ENCODE data around the gene MEMO1. TPM values are rescaled to one million over a fixed set of nuclear protein-coding genes. Genes with fewer than 3 reads are reported as not detected.
"Not testable (repeated sequence)": the region's sequence is repeated elsewhere in the genome, so short reads cannot be mapped to it uniquely, and the experiment has no call there.

Gene MEMO1
- total RNA-seq, result 10 to 100 TPM; 40.2 to 52.0 TPM
- 46.3 TPM for polyA plus RNA-seq (2013, experiment 1 of 2)
- 50.3 TPM for polyA plus RNA-seq (2013, experiment 2 of 2)
- long read RNA-seq, experiment 1, full-length matches to known transcripts, result 5 of 10 reads
- long read RNA-seq, experiment 1, partial matches to known transcripts, result 2 of 10 reads
- long read RNA-seq, experiment 1, other reads (novel, unspliced or antisense), result 3 of 10 reads
- long read RNA-seq, experiment 2, full-length matches to known transcripts, result 14 of 31 reads
- long read RNA-seq, experiment 2, partial matches to known transcripts, result 1 of 31 reads
- long read RNA-seq, experiment 2, other reads (novel, unspliced or antisense), result 16 of 31 reads
- long read RNA-seq, experiment 3, full-length matches to known transcripts, result 54 of 70 reads
- long read RNA-seq, experiment 3, partial matches to known transcripts, result 3 of 70 reads
- long read RNA-seq, experiment 3, other reads (novel, unspliced or antisense), result 13 of 70 reads
- long read RNA-seq, experiment 4, full-length matches to known transcripts, result 11 of 20 reads
- long read RNA-seq, experiment 4, partial matches to known transcripts, result 1 of 20 reads
- long read RNA-seq, experiment 4, other reads (novel, unspliced or antisense), result 8 of 20 reads

- Mint-ChIP-seq H3K27ac (peak within 1 kb of the TSS; percentile 96), H3K36me3 (ENCODE audit: low read depth) (peaks cover 16% of the 10 kb centered on the region), H3K4me3 (peak within 1 kb of the TSS; percentile 91), H3K27me3 (ENCODE audit: insufficient read depth) (no peaks in the 10 kb centered on the region), H3K4me1 (peaks cover 23% of the 10 kb centered on the region), H3K9me3 (no peaks in the 10 kb centered on the region)
- no peaks in the 10 kb centered on the region for H3K9me3 ChIP-seq (ENCODE audit: control insufficient read depth, low read length)
- 1 to 5% methylated on average over 11 to 52 of the region's 57 CpGs for WGBS, 2 experiments (ENCODE audit: insufficient coverage in 1 of 2, insufficient read length in 1 of 2)
- peak; percentile 98 for DNase-seq
- no peaks in the 10 kb centered on the region for H3K36me3 ChIP-seq (ENCODE audit: control insufficient read depth, insufficient read depth, low read length)
- no peak for TF ChIP-seq CTCF (conservative IDR thresholded peaks at IDR 0.05)
- peak within 1 kb of the TSS; percentile 93 for H3K27ac ChIP-seq (ENCODE audit: low read depth, low read length)
- H3K27me3 ChIP-seq (ENCODE audit: control insufficient read depth, insufficient read depth, low read length, poor library complexity, severe bottlenecking), result no peaks in the 10 kb centered on the region
- H3K4me1 ChIP-seq (ENCODE audit: control insufficient read depth, insufficient read depth, low read length), result peaks cover 3% of the 10 kb centered on the region
- peak within 1 kb of the TSS; percentile 53 for H3K9ac ChIP-seq (ENCODE audit: extremely low read depth, low read length, poor library complexity, severe bottlenecking)
- peak within 1 kb of the TSS; percentile 85 for H3K4me3 ChIP-seq (ENCODE audit: low read length)
Observed at GRCh38 chr2:32010670-32011484, at the start of gene MEMO1. Gene MEMO1 (minus strand): TSS chr2:32011008. CDS start chr2:32010247, 761 bp downstream.

- H3K36me3 Mint-ChIP-seq (ENCODE audit: low read depth), result no peaks in the 10 kb centered on the region
- no peak for DNase-seq
- H3K9me3 Mint-ChIP-seq, result no peaks in the 10 kb centered on the region
- TF ChIP-seq CTCF (conservative IDR thresholded peaks at IDR 0.05), result no peak
- Histone ChIP-seq H3K36me3 (ENCODE audit: control insufficient read depth, insufficient read depth, low read length) (no peaks in the 10 kb centered on the region), H3K9me3 (ENCODE audit: control insufficient read depth, low read length) (no peaks in the 10 kb centered on the region), H3K27ac (ENCODE audit: low read depth, low read length) (no peak overlapping the region), H3K9ac (ENCODE audit: extremely low read depth, low read length, poor library complexity, severe bottlenecking) (no peak overlapping the region), H3K27me3 (ENCODE audit: control insufficient read depth, insufficient read depth, low read length, poor library complexity, severe bottlenecking) (no peaks in the 10 kb centered on the region), H3K4me3 (ENCODE audit: low read length) (no peak overlapping the region), H3K4me1 (ENCODE audit: control insufficient read depth, insufficient read depth, low read length) (no peaks in the 10 kb centered on the region)
- 87% methylated on average over 2 of the region's 2 CpGs; no CpG with 5 or more reads in 1 of the 2 experiments for WGBS, 2 experiments (ENCODE audit: insufficient coverage in 1 of 2, insufficient read length in 1 of 2)
- H3K27ac Mint-ChIP-seq, result no peak overlapping the region
- H3K4me1 Mint-ChIP-seq, result peaks cover 9% of the 10 kb centered on the region
- no peaks in the 10 kb centered on the region for H3K27me3 Mint-ChIP-seq (ENCODE audit: insufficient read depth)
- H3K4me3 Mint-ChIP-seq, result no peak overlapping the region
Observed at GRCh38 chr2:32060266-32060665, 49.5 kb upstream of the MEMO1 start.

GRCh38 chr2:32058130-32058529 is 47.3 kb upstream of the MEMO1 start:
- Mint-ChIP-seq H3K4me1 (peaks cover 7% of the 10 kb centered on the region), H3K4me3 (no peak overlapping the region), H3K27ac (no peak overlapping the region), H3K9me3 (no peaks in the 10 kb centered on the region), H3K36me3 (ENCODE audit: low read depth) (no peaks in the 10 kb centered on the region), H3K27me3 (ENCODE audit: insufficient read depth) (no peaks in the 10 kb centered on the region)
- H3K9me3 ChIP-seq (ENCODE audit: control insufficient read depth, low read length), result no peaks in the 10 kb centered on the region
- no peak for TF ChIP-seq CTCF (conservative IDR thresholded peaks at IDR 0.05)
- H3K4me3 ChIP-seq (ENCODE audit: low read length), result no peak overlapping the region
- DNase-seq, result no peak
- no peaks in the 10 kb centered on the region for H3K36me3 ChIP-seq (ENCODE audit: control insufficient read depth, insufficient read depth, low read length)
- 83 to 90% methylated on average over 1 to 2 of the region's 2 CpGs for WGBS, 2 experiments (ENCODE audit: insufficient coverage in 1 of 2, insufficient read length in 1 of 2)
- H3K4me1 ChIP-seq (ENCODE audit: control insufficient read depth, insufficient read depth, low read length), result no peaks in the 10 kb centered on the region
- no peaks in the 10 kb centered on the region for H3K27me3 ChIP-seq (ENCODE audit: control insufficient read depth, insufficient read depth, low read length, poor library complexity, severe bottlenecking)
- H3K27ac ChIP-seq (ENCODE audit: low read depth, low read length), result no peak overlapping the region
- no peak overlapping the region for H3K9ac ChIP-seq (ENCODE audit: extremely low read depth, low read length, poor library complexity, severe bottlenecking)

- H3K27ac Mint-ChIP-seq; H3K27ac ChIP-seq (ENCODE audit: low read depth, low read length); H3K27me3 Mint-ChIP-seq (ENCODE audit: insufficient read depth); H3K36me3 ChIP-seq (ENCODE audit: control insufficient read depth, insufficient read depth, low read length); H3K4me3 Mint-ChIP-seq; H3K36me3 Mint-ChIP-seq (ENCODE audit: low read depth); DNase-seq; H3K4me1 Mint-ChIP-seq; H3K9me3 ChIP-seq (ENCODE audit: control insufficient read depth, low read length); H3K4me3 ChIP-seq (ENCODE audit: low read length); H3K4me1 ChIP-seq (ENCODE audit: control insufficient read depth, insufficient read depth, low read length); H3K9ac ChIP-seq (ENCODE audit: extremely low read depth, low read length, poor library complexity, severe bottlenecking); H3K27me3 ChIP-seq (ENCODE audit: control insufficient read depth, insufficient read depth, low read length, poor library complexity, severe bottlenecking); H3K9me3 Mint-ChIP-seq: not testable (repeated sequence)
- WGBS, 2 experiments (ENCODE audit: insufficient coverage in 1 of 2, insufficient read length in 1 of 2), result 94% methylated on average over 2 of the region's 3 CpGs; no CpG with 5 or more reads in 1 of the 2 experiments
Observed at GRCh38 chr2:32054583-32054982, 43.8 kb upstream of the MEMO1 start.
